IMR-90 (cell line): Measurements from ENCODE around the gene INAFM1. TPM values are rescaled to one million over a fixed set of nuclear protein-coding genes. Genes with fewer than 3 reads are reported as not detected.

Experiments used
- ATAC-seq: fragments of 200-7000 bp; cut with Tn5 transposase; 2 replicates; pipeline ENCODE4 v1.9.1; 2020; ENCODE audit warnings: low read depth, mild to moderate bottlenecking, moderate library complexity
- BruUV-seq: library from RNA; stranded (reverse); fragments of 400-500 nt; replicated peaks from 2 replicates; lab custom pipeline; 2021; lab: Mats Ljungman, UMichigan
- CTCF ChIA-PET: fragments of 300-600 bp; formaldehyde crosslinking; extraction: SDS; loops from one replicate; lab custom pipeline; 2021; ENCODE audit warnings: antibody characterized with exemption; lab: Yijun Ruan, JAX
- POLR2A ChIA-PET: fragments of 300-600 bp; sonication (Branson Sonifier 250); formaldehyde crosslinking; loops from one replicate; lab custom pipeline; 2022; ENCODE audit warnings: antibody characterized with exemption; ENCODE audit not compliant: unreplicated experiment; lab: Charles Lee
- DNase-seq: peaks from one replicate; pipeline ENCODE4 v3.0.0; 2013
- H2AFZ ChIP-seq: replicated peaks from 2 replicates; pipeline ENCODE3; 2013; ENCODE audit warnings: low read length, mild to moderate bottlenecking; ENCODE audit not compliant: poor library complexity
- H2AK5ac ChIP-seq: 2 replicates; pipeline ENCODE4 v1.6.1; 2013; ENCODE audit warnings: low read depth, low read length, inconsistent platforms
- H2AK9ac ChIP-seq: replicated peaks from 2 replicates; pipeline ENCODE3; 2013; ENCODE audit warnings: mild to moderate bottlenecking, low read depth, low read length, moderate library complexity; ENCODE audit not compliant: poor library complexity
- H2BK120ac ChIP-seq: 2 replicates; pipeline ENCODE4 v1.6.1; 2013; ENCODE audit warnings: low read depth, low read length, inconsistent platforms
- H2BK15ac ChIP-seq: 3 replicates; pipeline ENCODE4 v1.6.1; 2013; ENCODE audit warnings: low read depth, low read length, inconsistent platforms
- H2BK20ac ChIP-seq: 2 replicates; pipeline ENCODE4 v1.6.1; 2013; ENCODE audit warnings: low read depth, mild to moderate bottlenecking, inconsistent platforms, low read length, moderate library complexity
- H2BK5ac ChIP-seq: 2 replicates; pipeline ENCODE4 v1.6.1; 2013; ENCODE audit warnings: mild to moderate bottlenecking, low read depth, low read length, inconsistent platforms; ENCODE audit not compliant: poor library complexity, severe bottlenecking
- H3K14ac ChIP-seq: replicated peaks from 2 replicates; pipeline ENCODE4 v1.6.1; 2013; ENCODE audit warnings: low read depth, low read length, inconsistent platforms
- H3K18ac ChIP-seq: 2 replicates; pipeline ENCODE4 v1.6.1; 2013; ENCODE audit warnings: low read depth, low read length, control low read depth
- H3K23ac ChIP-seq: 2 replicates; pipeline ENCODE4 v1.6.1; 2013; ENCODE audit warnings: low read depth, low read length, inconsistent platforms
- H3K27ac ChIP-seq: 2 replicates; pipeline ENCODE4 v1.5.1; 2013; ENCODE audit warnings: mild to moderate bottlenecking, control low read depth, low read length; ENCODE audit not compliant: insufficient read depth
- H3K27me3 ChIP-seq: 2 replicates; pipeline ENCODE4 v1.6.1; 2013; ENCODE audit warnings: low read length; ENCODE audit not compliant: control insufficient read depth, insufficient read depth
- H3K36me3 ChIP-seq: 2 replicates; pipeline ENCODE4 v1.6.1; 2013; ENCODE audit warnings: low read length, mixed read lengths; ENCODE audit not compliant: control insufficient read depth, insufficient read depth
- H3K4ac ChIP-seq: 2 replicates; pipeline ENCODE4 v1.6.1; 2013; ENCODE audit warnings: low read depth, low read length, inconsistent platforms
- H3K4me1 ChIP-seq: 2 replicates; pipeline ENCODE4 v1.6.1; 2013; ENCODE audit warnings: low read length, mixed read lengths; ENCODE audit not compliant: control insufficient read depth, insufficient read depth
- H3K4me2 ChIP-seq: 2 replicates; pipeline ENCODE4 v1.6.1; 2013; ENCODE audit warnings: low read depth, mild to moderate bottlenecking, control low read depth, low read length, moderate library complexity
- H3K4me3 ChIP-seq: 2 replicates; pipeline ENCODE4 v1.5.1; 2013; ENCODE audit warnings: low read depth, mild to moderate bottlenecking, control low read depth, low read length, moderate library complexity; ENCODE audit not compliant: insufficient read depth
- H3K56ac ChIP-seq: 2 replicates; pipeline ENCODE4 v1.6.1; 2013; ENCODE audit warnings: low read length, inconsistent platforms; ENCODE audit not compliant: insufficient read depth; ENCODE audit errors: extremely low read depth
- H3K79me1 ChIP-seq, 2 experiments: 2 replicates each; pipeline ENCODE4 v1.6.1; 2013; ENCODE audit warnings: low read length in 2 of 2, inconsistent platforms in 1 of 2, low read depth in 1 of 2
- H3K9ac ChIP-seq: 2 replicates; pipeline ENCODE4 v1.6.1; 2013; ENCODE audit warnings: low read depth, low read length, control low read depth
- H3K9me1 ChIP-seq: 2 replicates; pipeline ENCODE4 v1.6.1; 2013; ENCODE audit warnings: low read length, inconsistent platforms; ENCODE audit not compliant: insufficient read depth
- H3K9me3 ChIP-seq: 2 replicates; pipeline ENCODE4 v1.6.1; 2013; ENCODE audit warnings: low read length; ENCODE audit not compliant: control insufficient read depth, insufficient read depth
- H4K20me1 ChIP-seq: 2 replicates; pipeline ENCODE4 v1.6.1; 2013; ENCODE audit warnings: low read length, inconsistent platforms; ENCODE audit not compliant: insufficient read depth
- H4K5ac ChIP-seq: 2 replicates; pipeline ENCODE4 v1.6.1; 2013; ENCODE audit warnings: mild to moderate bottlenecking, low read depth, low read length, control low read depth
- H4K8ac ChIP-seq, 2 experiments: 2 replicates each; pipeline ENCODE4 v1.6.1; 2013; ENCODE audit warnings: low read depth in 2 of 2, low read length in 2 of 2, control low read depth in 1 of 2, inconsistent platforms in 1 of 2
- H4K91ac ChIP-seq: 2 replicates; pipeline ENCODE4 v1.6.1; 2013; ENCODE audit warnings: low read depth, low read length, inconsistent platforms; ENCODE audit not compliant: insufficient read depth
- CEBPB ChIP-seq: IDR thresholded peaks from 2 replicates; pipeline ENCODE4 v1.6.1; 2012; ENCODE audit warnings: low read depth, low read length, improper control_type of control experiment
- CHD1 ChIP-seq: IDR thresholded peaks from 2 replicates; pipeline ENCODE4 v1.6.1; 2012; ENCODE audit warnings: low read depth, low read length, improper control_type of control experiment
- FOS ChIP-seq: fragments of 150-350 bp; IDR thresholded peaks from 2 replicates; pipeline ENCODE4 v1.6.1; 2016; ENCODE audit warnings: low read depth, low read length
- MAZ ChIP-seq: IDR thresholded peaks from 2 replicates; pipeline ENCODE4 v1.6.1; 2012; ENCODE audit warnings: low read depth, mild to moderate bottlenecking, low read length, improper control_type of control experiment, moderate library complexity, borderline replicate concordance
- NFE2L2 ChIP-seq: fragments of 150-350 bp; IDR thresholded peaks from 2 replicates; pipeline ENCODE4 v1.6.1; 2016; ENCODE audit warnings: low read depth, mild to moderate bottlenecking, low read length
- POLR2A ChIP-seq: IDR thresholded peaks from 2 replicates; pipeline ENCODE4 v1.6.1; 2012; ENCODE audit warnings: mild to moderate bottlenecking, low read depth, low read length
- RAD21 ChIP-seq: IDR thresholded peaks from 2 replicates; pipeline ENCODE4 v1.6.1; 2012; ENCODE audit warnings: low read length, improper control_type of control experiment
- RFX5 ChIP-seq: IDR thresholded peaks from 2 replicates; pipeline ENCODE4 v1.8.0; 2012; ENCODE audit warnings: low read depth, mild to moderate bottlenecking, low read length, moderate library complexity
- SMC3 ChIP-seq: fragments of 150-350 bp; IDR thresholded peaks from 2 replicates; pipeline ENCODE4 v1.6.1; 2016; ENCODE audit warnings: low read depth, mild to moderate bottlenecking, antibody characterized with exemption, low read length, moderate library complexity
- WGBS, 2 experiments: methylation state at CpG; one replicate each; pipeline versions ENCODE4 v1.1.5 to v1.1.7; 2013; ENCODE audit warnings: missing lambda C conversion rate in 2 of 2; ENCODE audit not compliant: insufficient read length in 1 of 2; ENCODE audit errors: extremely low coverage in 2 of 2; 5-methylcytosine and 5-hydroxymethylcytosine counted together
- dilution Hi-C: fragments of 300-500 bp; cut with HindIII; formaldehyde crosslinking; loops from one replicate; pipeline ENCODE4 v1.14.3; 2018; ENCODE audit warnings: low sequenced_read_pairs; ENCODE audit not compliant: unreplicated experiment
- in situ Hi-C: fragments of 300-500 bp; cut with MboI; formaldehyde crosslinking; loops from 3 replicates; pipeline ENCODE4 v1.14.3; 2019; ENCODE audit warnings: low sequenced_read_pairs, inconsistent platforms, mixed read lengths
- intact Hi-C: fragments of 100-400 bp; cut with micrococcal nuclease; formaldehyde crosslinking; loops from 2 replicates; pipeline ENCODE4 v1.10.0; 2022
- polyA plus RNA-seq, 3 experiments: library from polyadenylated mRNA; depleted of rRNA; stranded (reverse); fragments of >200 nt; gene quantifications; 2 replicates each; pipeline ENCODE4 v1.2.3, GENCODE V29; 2012; ENCODE audit warnings: low replicate concordance in 1 of 3
- total RNA-seq: library from RNA; depleted of rRNA; stranded (reverse); fragments of >200 nt; gene quantifications from 2 replicates; pipeline ENCODE4 v1.2.3, GENCODE V29; 2012
- TF ChIP-seq, protein P1 (sequence below): conservative IDR thresholded peaks from 2 replicates; pipeline ENCODE4 v1.5.1; 2012; ENCODE audit warnings: mild to moderate bottlenecking, low read depth, low read length, improper control_type of control experiment
- TF ChIP-seq, protein P2 (sequence below): fragments of 150-350 bp; IDR thresholded peaks from 2 replicates; pipeline ENCODE4 v1.6.1; 2017; ENCODE audit warnings: mild to moderate bottlenecking, antibody characterized with exemption, low read length, low read depth
- TF ChIP-seq, protein P3 (sequence below): fragments of 150-350 bp; IDR thresholded peaks from 2 replicates; pipeline ENCODE4 v1.6.1; 2016; ENCODE audit warnings: low read depth, mild to moderate bottlenecking, low read length, moderate library complexity, borderline replicate concordance

INAFM1 gene
- total and polyA plus RNA-seq, 2 of the 4 experiments (the other 2 are of a cell fraction), result 0.36 to 7.8 TPM

DNA sequence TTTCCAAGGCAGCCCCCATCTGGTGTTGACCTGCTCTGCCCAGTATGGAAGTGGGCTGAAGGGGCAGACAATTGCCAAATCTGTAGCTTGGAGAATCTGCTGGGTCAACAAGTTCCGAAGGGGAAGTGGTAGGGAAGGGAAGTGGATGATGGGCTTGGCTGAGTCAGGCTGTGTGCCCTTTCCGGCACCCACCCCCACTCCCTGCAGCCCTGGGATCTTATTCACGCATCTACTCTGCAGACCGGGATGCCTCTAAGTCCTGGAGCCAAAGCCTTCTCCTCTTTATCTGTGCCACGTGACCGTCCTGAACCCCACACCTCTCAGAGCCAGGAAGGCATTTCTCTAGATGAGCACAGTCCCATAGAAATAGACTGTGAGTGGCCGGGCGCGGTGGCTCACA is 49.8 kb downstream of the INAFM1 start:
- no peak overlapping the region for H2AK5ac ChIP-seq
- no peak overlapping the region for H3K18ac ChIP-seq
- no peak overlapping the region for H3K27ac ChIP-seq
- H3K27me3 ChIP-seq, result peaks cover 8% of the 10 kb centered on the region
- H3K9me1 ChIP-seq, result 0 out of 2 replicates have a peak, but pooled peaks cover 3% of the 10 kb centered on the region
- no peaks in the 10 kb centered on the region for H3K36me3 ChIP-seq
- dilution Hi-C loops (no loop called here), intact Hi-C loops (no loop called here), in situ Hi-C loops (no loop called here)
- no peak overlapping the region for H3K56ac ChIP-seq
- H2BK15ac ChIP-seq, result no peak overlapping the region
- no peak overlapping the region for H4K5ac ChIP-seq
- no peak overlapping the region for H2BK20ac ChIP-seq
- H2BK5ac ChIP-seq, result no peak overlapping the region
- 60% methylated on average over 1 of the region's 9 CpGs; no CpG with 5 or more reads in 1 of the 2 experiments for WGBS, 2 experiments
- H3K23ac ChIP-seq, result no peak overlapping the region
- no peak overlapping the region for H3K9ac ChIP-seq
- ChIA-PET CTCF (interaction anchor here (1.0 kb wide), 1 partner anchor 24 kb away, joined by 3 read pairs; the partner anchor contains the start of gene DHX34), POLR2A (no interaction called here)
- no TSS peak for BruUV-seq
- H2BK120ac ChIP-seq, result no peak overlapping the region
- no peaks in the 10 kb centered on the region for H4K20me1 ChIP-seq
- no peak overlapping the region for H2AK9ac ChIP-seq
- no peak overlapping the region for H4K8ac ChIP-seq
- TF ChIP-seq MAZ (no peak), FOS (no peak), RFX5 (no peak), CHD1 (no peak), NFE2L2 (no peak), RAD21 (no peak), SMC3 (no peak), POLR2A (no peak), CEBPB (no peak)
- TF ChIP-seq, protein P1, sequence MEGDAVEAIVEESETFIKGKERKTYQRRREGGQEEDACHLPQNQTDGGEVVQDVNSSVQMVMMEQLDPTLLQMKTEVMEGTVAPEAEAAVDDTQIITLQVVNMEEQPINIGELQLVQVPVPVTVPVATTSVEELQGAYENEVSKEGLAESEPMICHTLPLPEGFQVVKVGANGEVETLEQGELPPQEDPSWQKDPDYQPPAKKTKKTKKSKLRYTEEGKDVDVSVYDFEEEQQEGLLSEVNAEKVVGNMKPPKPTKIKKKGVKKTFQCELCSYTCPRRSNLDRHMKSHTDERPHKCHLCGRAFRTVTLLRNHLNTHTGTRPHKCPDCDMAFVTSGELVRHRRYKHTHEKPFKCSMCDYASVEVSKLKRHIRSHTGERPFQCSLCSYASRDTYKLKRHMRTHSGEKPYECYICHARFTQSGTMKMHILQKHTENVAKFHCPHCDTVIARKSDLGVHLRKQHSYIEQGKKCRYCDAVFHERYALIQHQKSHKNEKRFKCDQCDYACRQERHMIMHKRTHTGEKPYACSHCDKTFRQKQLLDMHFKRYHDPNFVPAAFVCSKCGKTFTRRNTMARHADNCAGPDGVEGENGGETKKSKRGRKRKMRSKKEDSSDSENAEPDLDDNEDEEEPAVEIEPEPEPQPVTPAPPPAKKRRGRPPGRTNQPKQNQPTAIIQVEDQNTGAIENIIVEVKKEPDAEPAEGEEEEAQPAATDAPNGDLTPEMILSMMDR, result no peak
- TF ChIP-seq, protein P2, sequence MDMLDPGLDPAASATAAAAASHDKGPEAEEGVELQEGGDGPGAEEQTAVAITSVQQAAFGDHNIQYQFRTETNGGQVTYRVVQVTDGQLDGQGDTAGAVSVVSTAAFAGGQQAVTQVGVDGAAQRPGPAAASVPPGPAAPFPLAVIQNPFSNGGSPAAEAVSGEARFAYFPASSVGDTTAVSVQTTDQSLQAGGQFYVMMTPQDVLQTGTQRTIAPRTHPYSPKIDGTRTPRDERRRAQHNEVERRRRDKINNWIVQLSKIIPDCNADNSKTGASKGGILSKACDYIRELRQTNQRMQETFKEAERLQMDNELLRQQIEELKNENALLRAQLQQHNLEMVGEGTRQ, result no peak
- TF ChIP-seq, protein P3, sequence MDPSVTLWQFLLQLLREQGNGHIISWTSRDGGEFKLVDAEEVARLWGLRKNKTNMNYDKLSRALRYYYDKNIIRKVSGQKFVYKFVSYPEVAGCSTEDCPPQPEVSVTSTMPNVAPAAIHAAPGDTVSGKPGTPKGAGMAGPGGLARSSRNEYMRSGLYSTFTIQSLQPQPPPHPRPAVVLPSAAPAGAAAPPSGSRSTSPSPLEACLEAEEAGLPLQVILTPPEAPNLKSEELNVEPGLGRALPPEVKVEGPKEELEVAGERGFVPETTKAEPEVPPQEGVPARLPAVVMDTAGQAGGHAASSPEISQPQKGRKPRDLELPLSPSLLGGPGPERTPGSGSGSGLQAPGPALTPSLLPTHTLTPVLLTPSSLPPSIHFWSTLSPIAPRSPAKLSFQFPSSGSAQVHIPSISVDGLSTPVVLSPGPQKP, result no peak
- H3K79me1 ChIP-seq, result no peaks in the 10 kb centered on the region
- ATAC-seq, result no peak
- H3K4me2 ChIP-seq, result no peak overlapping the region
- no peak for DNase-seq
- H3K9me3 ChIP-seq, result peaks cover 2% of the 10 kb centered on the region
- H4K91ac ChIP-seq, result no peak overlapping the region
- peak overlapping the region; percentile 5 for H2AFZ ChIP-seq
- H3K4me3 ChIP-seq, result no peak overlapping the region
- no peak overlapping the region for H3K14ac ChIP-seq
- H3K4ac ChIP-seq, result no peak overlapping the region
- H3K4me1 ChIP-seq, result no peaks in the 10 kb centered on the region
